HL-60 (cell line): ENCODE measurements around the gene ARMS2.

Experiments
- POLR2AphosphoS5 ChIP-seq: IDR thresholded peaks from 2 replicates; pipeline ENCODE4 v1.6.1; 2012; ENCODE audit warnings: low read depth
- TF ChIP-seq, protein P1 (sequence below): IDR thresholded peaks from one replicate; pipeline ENCODE4 v1.5.1; 2011; ENCODE audit warnings: low read length, control low read depth, inconsistent platforms; ENCODE audit not compliant: insufficient read depth
- TF ChIP-seq, protein P2 (sequence below): IDR thresholded peaks from 2 replicates; pipeline ENCODE4 v1.6.1; 2012; ENCODE audit warnings: low read depth; ENCODE audit not compliant: insufficient replicate concordance

DNA sequence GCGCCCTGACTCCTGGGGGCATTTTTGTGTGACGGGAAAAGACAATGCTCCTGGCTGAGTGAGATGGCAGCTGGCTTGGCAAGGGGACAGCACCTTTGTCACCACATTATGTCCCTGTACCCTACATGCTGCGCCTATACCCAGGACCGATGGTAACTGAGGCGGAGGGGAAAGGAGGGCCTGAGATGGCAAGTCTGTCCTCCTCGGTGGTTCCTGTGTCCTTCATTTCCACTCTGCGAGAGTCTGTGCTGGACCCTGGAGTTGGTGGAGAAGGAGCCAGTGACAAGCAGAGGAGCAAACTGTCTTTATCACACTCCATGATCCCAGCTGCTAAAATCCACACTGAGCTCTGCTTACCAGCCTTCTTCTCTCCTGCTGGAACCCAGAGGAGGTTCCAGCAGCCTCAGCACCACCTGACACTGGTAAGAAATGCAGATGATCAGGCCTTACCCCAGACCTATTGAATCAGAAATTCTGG is at the start of gene ARMS2:
- TF ChIP-seq, protein P1, sequence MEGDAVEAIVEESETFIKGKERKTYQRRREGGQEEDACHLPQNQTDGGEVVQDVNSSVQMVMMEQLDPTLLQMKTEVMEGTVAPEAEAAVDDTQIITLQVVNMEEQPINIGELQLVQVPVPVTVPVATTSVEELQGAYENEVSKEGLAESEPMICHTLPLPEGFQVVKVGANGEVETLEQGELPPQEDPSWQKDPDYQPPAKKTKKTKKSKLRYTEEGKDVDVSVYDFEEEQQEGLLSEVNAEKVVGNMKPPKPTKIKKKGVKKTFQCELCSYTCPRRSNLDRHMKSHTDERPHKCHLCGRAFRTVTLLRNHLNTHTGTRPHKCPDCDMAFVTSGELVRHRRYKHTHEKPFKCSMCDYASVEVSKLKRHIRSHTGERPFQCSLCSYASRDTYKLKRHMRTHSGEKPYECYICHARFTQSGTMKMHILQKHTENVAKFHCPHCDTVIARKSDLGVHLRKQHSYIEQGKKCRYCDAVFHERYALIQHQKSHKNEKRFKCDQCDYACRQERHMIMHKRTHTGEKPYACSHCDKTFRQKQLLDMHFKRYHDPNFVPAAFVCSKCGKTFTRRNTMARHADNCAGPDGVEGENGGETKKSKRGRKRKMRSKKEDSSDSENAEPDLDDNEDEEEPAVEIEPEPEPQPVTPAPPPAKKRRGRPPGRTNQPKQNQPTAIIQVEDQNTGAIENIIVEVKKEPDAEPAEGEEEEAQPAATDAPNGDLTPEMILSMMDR: no peak
- TF ChIP-seq POLR2AphosphoS5: no peak
- TF ChIP-seq, protein P2, sequence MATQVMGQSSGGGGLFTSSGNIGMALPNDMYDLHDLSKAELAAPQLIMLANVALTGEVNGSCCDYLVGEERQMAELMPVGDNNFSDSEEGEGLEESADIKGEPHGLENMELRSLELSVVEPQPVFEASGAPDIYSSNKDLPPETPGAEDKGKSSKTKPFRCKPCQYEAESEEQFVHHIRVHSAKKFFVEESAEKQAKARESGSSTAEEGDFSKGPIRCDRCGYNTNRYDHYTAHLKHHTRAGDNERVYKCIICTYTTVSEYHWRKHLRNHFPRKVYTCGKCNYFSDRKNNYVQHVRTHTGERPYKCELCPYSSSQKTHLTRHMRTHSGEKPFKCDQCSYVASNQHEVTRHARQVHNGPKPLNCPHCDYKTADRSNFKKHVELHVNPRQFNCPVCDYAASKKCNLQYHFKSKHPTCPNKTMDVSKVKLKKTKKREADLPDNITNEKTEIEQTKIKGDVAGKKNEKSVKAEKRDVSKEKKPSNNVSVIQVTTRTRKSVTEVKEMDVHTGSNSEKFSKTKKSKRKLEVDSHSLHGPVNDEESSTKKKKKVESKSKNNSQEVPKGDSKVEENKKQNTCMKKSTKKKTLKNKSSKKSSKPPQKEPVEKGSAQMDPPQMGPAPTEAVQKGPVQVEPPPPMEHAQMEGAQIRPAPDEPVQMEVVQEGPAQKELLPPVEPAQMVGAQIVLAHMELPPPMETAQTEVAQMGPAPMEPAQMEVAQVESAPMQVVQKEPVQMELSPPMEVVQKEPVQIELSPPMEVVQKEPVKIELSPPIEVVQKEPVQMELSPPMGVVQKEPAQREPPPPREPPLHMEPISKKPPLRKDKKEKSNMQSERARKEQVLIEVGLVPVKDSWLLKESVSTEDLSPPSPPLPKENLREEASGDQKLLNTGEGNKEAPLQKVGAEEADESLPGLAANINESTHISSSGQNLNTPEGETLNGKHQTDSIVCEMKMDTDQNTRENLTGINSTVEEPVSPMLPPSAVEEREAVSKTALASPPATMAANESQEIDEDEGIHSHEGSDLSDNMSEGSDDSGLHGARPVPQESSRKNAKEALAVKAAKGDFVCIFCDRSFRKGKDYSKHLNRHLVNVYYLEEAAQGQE: no peak
